Fibroblast of mammary gland (primary cell): ENCODE data around the gene SMARCE1.

Experiments
- DNase-seq: peaks from one replicate; pipeline ENCODE4 v3.0.0-alpha.2; 2010; ENCODE audit warnings: low read depth
- H3K4me3 ChIP-seq: 2 replicates; pipeline ENCODE4 v1.5.1; 2011; ENCODE audit warnings: low read depth, mild to moderate bottlenecking, low read length, moderate library complexity; ENCODE audit not compliant: control insufficient read depth
- CTCF ChIP-seq: conservative IDR thresholded peaks from 2 replicates; pipeline ENCODE4 v1.5.1; 2011; ENCODE audit warnings: low read depth, low read length, inconsistent platforms; ENCODE audit not compliant: control insufficient read depth, insufficient read depth

The SMARCE1 gene

GRCh38 chr17:40648384-40648968, 858 bp upstream of the SMARCE1 start:
- peak overlapping the region; percentile 95 for H3K4me3 ChIP-seq
- no peak for TF ChIP-seq CTCF
- peak; percentile 46 for DNase-seq

- peak overlapping the region; percentile 95 for H3K4me3 ChIP-seq
- peak; percentile 49 for DNase-seq
- no peak for TF ChIP-seq CTCF
Measured at GRCh38 chr17:40646791-40647623, 611 bp downstream of the SMARCE1 start.

- no peak for DNase-seq
- no peak for TF ChIP-seq CTCF
- no peak overlapping the region for H3K4me3 ChIP-seq
Measured at GRCh38 chr17:40645943-40646342, 1.7 kb downstream of the SMARCE1 start.

GRCh38 chr17:40645291-40645690, 2.3 kb downstream of the SMARCE1 start:
- no peak for TF ChIP-seq CTCF
- no peak for DNase-seq

GRCh38 chr17:40637931-40638330, 9.7 kb downstream of the SMARCE1 start:
- H3K4me3 ChIP-seq, result no peak overlapping the region
- no peak for DNase-seq
- no peak for TF ChIP-seq CTCF

More at GRCh38 chr17:40645291-40645690, 2.3 kb downstream of the SMARCE1 start:
- no peak overlapping the region for H3K4me3 ChIP-seq

- TF ChIP-seq CTCF, result no peak
- no peak for DNase-seq
- H3K4me3 ChIP-seq, result no peak overlapping the region
Measured at GRCh38 chr17:40633871-40634270, 13.7 kb downstream of the SMARCE1 start.
